Measurements from ENCODE around the gene LRP1-AS. TPM values are rescaled to one million over a fixed set of nuclear protein-coding genes. Genes with fewer than 3 reads are reported as not detected.

The LRP1-AS gene
- total and polyA plus RNA-seq, 2 experiments from 2014 or later: 0.59 TPM; not detected in 1

DNA sequence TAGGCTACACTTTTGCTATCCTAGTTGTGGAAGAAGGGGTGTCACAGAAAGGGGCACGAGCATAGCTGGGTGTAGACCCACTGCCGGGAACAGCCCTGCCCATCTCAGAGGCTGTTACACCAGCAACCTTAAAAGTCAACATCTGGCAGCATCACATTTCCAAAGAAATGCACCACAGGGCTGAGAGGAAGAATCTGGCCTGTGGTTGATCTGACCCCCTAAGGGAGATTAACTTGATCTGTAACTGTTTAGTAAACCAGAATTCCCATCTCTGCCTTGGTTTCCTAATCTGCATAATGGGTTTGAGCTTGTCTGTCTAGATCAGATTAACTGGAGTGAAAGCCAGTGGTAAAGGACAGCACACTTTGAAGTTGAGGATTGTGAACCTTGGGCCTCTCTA lies 1.3 kb downstream of the LRP1-AS start:
- Histone ChIP-seq H3K4me2 (peak overlapping the region; percentile 2), H3K4me3 (no peak overlapping the region), H3K27me3 (no peaks in the 10 kb centered on the region), H4K20me1 (ENCODE audit: insufficient read depth, poor library complexity, severe bottlenecking) (no peaks in the 10 kb centered on the region), H3K4me1 (ENCODE audit: insufficient read depth) (peaks cover 57% of the 10 kb centered on the region), H3K79me2 (peaks cover 51% of the 10 kb centered on the region), H3K9me2 (replicated peaks; ENCODE audit: insufficient read depth) (no peaks in the 10 kb centered on the region), H3K9me3 (ENCODE audit: low read depth) (no peaks in the 10 kb centered on the region), H3K27ac (peak overlapping the region; percentile 98), H3K36me3 (replicated peaks; ENCODE audit: insufficient read depth, low read depth) (no peaks in the 10 kb centered on the region), H2AFZ (no peak overlapping the region)
- 77% methylated on average over 2 of the region's 2 CpGs for WGBS (ENCODE audit: low lambda C conversion rate, missing lambda C conversion rate)
- no peak for TF ChIP-seq EZH2phosphoT487 (IDR thresholded peaks at IDR 0.05; ENCODE audit: low read depth, severe bottlenecking, unreplicated experiment)
- TF ChIP-seq, protein P1, sequence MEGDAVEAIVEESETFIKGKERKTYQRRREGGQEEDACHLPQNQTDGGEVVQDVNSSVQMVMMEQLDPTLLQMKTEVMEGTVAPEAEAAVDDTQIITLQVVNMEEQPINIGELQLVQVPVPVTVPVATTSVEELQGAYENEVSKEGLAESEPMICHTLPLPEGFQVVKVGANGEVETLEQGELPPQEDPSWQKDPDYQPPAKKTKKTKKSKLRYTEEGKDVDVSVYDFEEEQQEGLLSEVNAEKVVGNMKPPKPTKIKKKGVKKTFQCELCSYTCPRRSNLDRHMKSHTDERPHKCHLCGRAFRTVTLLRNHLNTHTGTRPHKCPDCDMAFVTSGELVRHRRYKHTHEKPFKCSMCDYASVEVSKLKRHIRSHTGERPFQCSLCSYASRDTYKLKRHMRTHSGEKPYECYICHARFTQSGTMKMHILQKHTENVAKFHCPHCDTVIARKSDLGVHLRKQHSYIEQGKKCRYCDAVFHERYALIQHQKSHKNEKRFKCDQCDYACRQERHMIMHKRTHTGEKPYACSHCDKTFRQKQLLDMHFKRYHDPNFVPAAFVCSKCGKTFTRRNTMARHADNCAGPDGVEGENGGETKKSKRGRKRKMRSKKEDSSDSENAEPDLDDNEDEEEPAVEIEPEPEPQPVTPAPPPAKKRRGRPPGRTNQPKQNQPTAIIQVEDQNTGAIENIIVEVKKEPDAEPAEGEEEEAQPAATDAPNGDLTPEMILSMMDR (IDR thresholded peaks at IDR 0.05; ENCODE audit: poor library complexity): no peak
- TF ChIP-seq EZH2 (IDR thresholded peaks at IDR 0.05; ENCODE audit: borderline replicate concordance): no peak
- DNase-seq (ENCODE audit: low spot score): no peak

GRCh38 chr12:57145460-57146059 lies 1.9 kb downstream of the LRP1-AS start:
- H3K27me3 ChIP-seq: no peaks in the 10 kb centered on the region
- H3K79me2 ChIP-seq: peaks cover 49% of the 10 kb centered on the region
- H3K4me2 ChIP-seq: no peak overlapping the region
- peaks cover 53% of the 10 kb centered on the region for H3K4me1 ChIP-seq (ENCODE audit: insufficient read depth)
- H4K20me1 ChIP-seq (ENCODE audit: insufficient read depth, poor library complexity, severe bottlenecking): no peaks in the 10 kb centered on the region
- TF ChIP-seq EZH2phosphoT487 (IDR thresholded peaks at IDR 0.05; ENCODE audit: low read depth, severe bottlenecking, unreplicated experiment) (no peak), EZH2 (IDR thresholded peaks at IDR 0.05; ENCODE audit: borderline replicate concordance) (no peak)
- TF ChIP-seq, protein P1 (IDR thresholded peaks at IDR 0.05; ENCODE audit: poor library complexity): no peak
- H3K36me3 ChIP-seq (replicated peaks; ENCODE audit: insufficient read depth, low read depth): no peaks in the 10 kb centered on the region
- no peak overlapping the region for H2AFZ ChIP-seq
- H3K27ac ChIP-seq: peak overlapping the region; percentile 98
- H3K9me2 ChIP-seq (replicated peaks; ENCODE audit: insufficient read depth): no peaks in the 10 kb centered on the region
- H3K9me3 ChIP-seq (ENCODE audit: low read depth): no peaks in the 10 kb centered on the region
- no peak for DNase-seq (ENCODE audit: low spot score)
- H3K4me3 ChIP-seq: no peak overlapping the region
- 90% methylated on average over 10 of the region's 10 CpGs for WGBS (ENCODE audit: low lambda C conversion rate, missing lambda C conversion rate)

DNA sequence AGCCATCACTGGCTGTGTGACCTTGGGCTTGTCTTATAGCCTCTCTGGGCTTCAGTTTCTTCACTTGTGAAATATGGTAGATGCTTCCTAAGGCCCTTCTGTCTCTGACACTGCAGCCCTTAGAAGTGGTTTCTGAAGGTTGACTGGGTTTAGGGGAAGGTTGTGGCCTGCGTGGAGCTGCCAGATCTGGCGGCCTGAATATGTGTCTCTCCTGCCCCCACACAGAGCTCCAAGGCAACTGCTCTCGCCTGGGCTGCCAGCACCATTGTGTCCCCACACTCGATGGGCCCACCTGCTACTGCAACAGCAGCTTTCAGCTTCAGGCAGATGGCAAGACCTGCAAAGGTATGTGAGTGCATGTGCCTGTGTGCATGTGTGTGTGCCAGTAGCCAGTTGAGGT lies 4.0 kb downstream of the LRP1-AS start:
- H3K4me2 ChIP-seq: no peak overlapping the region
- no peak overlapping the region for H3K4me3 ChIP-seq
- no peaks in the 10 kb centered on the region for H3K36me3 ChIP-seq (replicated peaks; ENCODE audit: insufficient read depth, low read depth)
- H4K20me1 ChIP-seq (ENCODE audit: insufficient read depth, poor library complexity, severe bottlenecking): no peaks in the 10 kb centered on the region
- peaks cover 60% of the 10 kb centered on the region for H3K79me2 ChIP-seq
- H3K4me1 ChIP-seq (ENCODE audit: insufficient read depth): peaks cover 37% of the 10 kb centered on the region
- no peak for DNase-seq (ENCODE audit: low spot score)
- TF ChIP-seq EZH2 (IDR thresholded peaks at IDR 0.05; ENCODE audit: borderline replicate concordance): no peak
- TF ChIP-seq, protein P1 (IDR thresholded peaks at IDR 0.05; ENCODE audit: poor library complexity): no peak
- no peaks in the 10 kb centered on the region for H3K9me3 ChIP-seq (ENCODE audit: low read depth)
- no peaks in the 10 kb centered on the region for H3K9me2 ChIP-seq (replicated peaks; ENCODE audit: insufficient read depth)
- H3K27me3 ChIP-seq: no peaks in the 10 kb centered on the region
- 85% methylated on average over 4 of the region's 4 CpGs for WGBS (ENCODE audit: low lambda C conversion rate, missing lambda C conversion rate)
- no peak overlapping the region for H2AFZ ChIP-seq
- no peak overlapping the region for H3K27ac ChIP-seq

All from hepatocyte (in vitro differentiated cells).